ENCODE results near the gene CSRP3. TPM values are rescaled to one million over a fixed set of nuclear protein-coding genes. Genes with fewer than 3 reads are reported as not detected.

CSRP3 gene
- total RNA-seq, 1 donor from 2014 or later = not detected

GRCh38 chr11:19225581-19225980, 23.8 kb upstream of the CSRP3 start:
- DNase-seq (ENCODE audit: low spot score) = no peak

GRCh38 chr11:19225123-19225522, 23.3 kb upstream of the CSRP3 start:
- no peak for DNase-seq (ENCODE audit: low spot score)

- no peak for DNase-seq (ENCODE audit: low spot score)
These were observed 19.3 kb upstream of the CSRP3 start for GRCh38 chr11:19220903-19221724.

GRCh38 chr11:19218786-19219460, 17.1 kb upstream of the CSRP3 start:
- DNase-seq (ENCODE audit: low spot score) = no peak

GRCh38 chr11:19218216-19218615, 16.4 kb upstream of the CSRP3 start:
- DNase-seq (ENCODE audit: low spot score) = no peak

GRCh38 chr11:19216709-19217374, 15.1 kb upstream of the CSRP3 start:
- no peak for DNase-seq (ENCODE audit: low spot score)

GRCh38 chr11:19216021-19216420, 14.2 kb upstream of the CSRP3 start:
- no peak for DNase-seq (ENCODE audit: low spot score)

GRCh38 chr11:19209617-19210370, 8.0 kb upstream of the CSRP3 start:
- DNase-seq (ENCODE audit: low spot score) = no peak

- DNase-seq (ENCODE audit: low spot score) = no peak
These were observed 7.3 kb upstream of the CSRP3 start for GRCh38 chr11:19208959-19209546.

GRCh38 chr11:19208181-19208580, 6.4 kb upstream of the CSRP3 start:
- no peak for DNase-seq (ENCODE audit: low spot score)

- no peak for DNase-seq (ENCODE audit: low spot score)
These were observed 3.1 kb upstream of the CSRP3 start for GRCh38 chr11:19204836-19205235.

- no peak for DNase-seq (ENCODE audit: low spot score)
These were observed 1.2 kb downstream of the CSRP3 start for GRCh38 chr11:19200410-19201201.

- DNase-seq (ENCODE audit: low spot score) = no peak
These were observed 2.0 kb downstream of the CSRP3 start for GRCh38 chr11:19199771-19200170.

GRCh38 chr11:19199048-19199447, 2.7 kb downstream of the CSRP3 start:
- DNase-seq (ENCODE audit: low spot score) = no peak

GRCh38 chr11:19196432-19196831, 5.4 kb downstream of the CSRP3 start:
- no peak for DNase-seq (ENCODE audit: low spot score)

GRCh38 chr11:19194620-19195308, 7.0 kb downstream of the CSRP3 start:
- no peak for DNase-seq (ENCODE audit: low spot score)

- DNase-seq (ENCODE audit: low spot score) = no peak
These were observed 7.9 kb downstream of the CSRP3 start for GRCh38 chr11:19193916-19194315.

- no peak for DNase-seq (ENCODE audit: low spot score)
These were observed 10.1 kb downstream of the CSRP3 start for GRCh38 chr11:19191530-19192169.

GRCh38 chr11:19187833-19188258, 13.9 kb downstream of the CSRP3 start:
- no peak for DNase-seq (ENCODE audit: low spot score)
